GM12872 (cell line): ENCODE measurements around the gene RERE.

ENCODE experiments used
- CTCF ChIP-seq: IDR thresholded peaks from 3 replicates; pipeline ENCODE4 v1.5.1; 2011; ENCODE audit warnings: low read depth, mild to moderate bottlenecking, low read length, moderate library complexity; ENCODE audit not compliant: insufficient read depth

RERE gene

GRCh38 chr1:8398677-8399076, 418.8 kb downstream of the RERE start:
- peak; percentile 36; the same call in 2 of the 3 replicates for TF ChIP-seq CTCF

DNA sequence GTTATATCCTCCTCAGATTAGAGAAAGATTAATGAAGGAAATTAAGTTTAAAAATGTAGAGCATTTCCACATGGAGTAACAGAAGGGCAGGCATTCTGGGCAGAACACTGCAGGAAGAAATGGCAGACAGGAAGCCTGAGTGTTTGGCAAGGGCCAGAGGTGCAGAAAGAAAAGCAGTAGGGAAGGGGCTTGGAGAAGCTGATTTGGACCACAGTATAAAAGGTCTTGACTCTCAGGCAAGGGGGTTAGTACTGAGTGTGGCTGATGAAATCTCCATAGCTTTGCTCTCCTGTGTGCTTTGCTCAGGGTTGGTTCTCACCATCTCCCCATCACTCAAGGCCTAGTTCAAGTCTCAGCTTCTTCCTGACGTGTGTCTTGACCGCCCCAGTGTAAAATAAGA, 419.4 kb downstream of the RERE start:
- no peak for TF ChIP-seq CTCF

DNA sequence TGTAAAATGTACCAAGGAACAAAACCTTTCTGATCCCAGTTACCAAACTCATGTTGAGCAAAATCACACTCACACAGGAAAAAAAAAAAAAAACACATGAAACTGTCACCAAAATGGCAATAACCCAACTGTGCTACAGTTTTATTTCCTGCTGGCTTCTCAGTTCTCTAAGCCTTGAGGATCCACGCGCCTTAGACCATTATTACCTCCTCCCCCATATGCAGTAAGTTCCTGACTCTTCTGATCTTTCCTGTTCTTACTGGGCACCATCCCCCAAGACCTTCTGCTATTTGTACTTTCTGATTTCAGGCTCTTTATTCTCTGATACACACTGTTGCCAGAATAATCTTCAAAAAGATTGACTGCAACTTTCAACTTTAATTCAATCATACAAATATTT, 419.9 kb downstream of the RERE start:
- TF ChIP-seq CTCF, result no peak

DNA sequence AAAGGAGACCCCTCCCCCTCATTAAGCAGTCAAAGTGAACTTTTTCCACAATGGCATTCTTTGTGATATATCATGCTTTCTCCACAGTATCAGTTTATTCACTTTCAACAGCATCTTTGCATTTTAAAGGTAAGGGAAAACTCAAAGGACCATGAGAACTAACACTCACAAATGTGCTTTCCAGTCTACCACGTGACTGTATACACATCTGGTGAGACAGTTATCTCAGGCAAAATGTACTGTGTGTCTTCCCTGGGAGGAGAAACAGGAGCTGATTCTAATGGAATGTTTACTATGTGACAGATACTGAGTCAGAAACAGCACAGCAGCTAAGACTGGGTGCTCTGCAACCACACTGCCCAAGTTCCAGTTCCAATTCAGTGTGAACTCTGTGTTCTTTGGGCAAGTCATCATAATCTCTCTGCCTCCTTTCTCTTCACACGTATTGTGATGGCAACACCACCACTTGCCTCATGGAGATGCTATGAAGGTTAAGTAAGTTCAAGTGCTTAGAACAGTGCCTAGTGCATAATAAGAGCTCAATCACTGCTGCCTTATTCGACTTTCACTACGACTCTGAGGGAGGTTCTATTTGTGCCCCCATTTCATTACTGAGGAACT, 420.5 kb downstream of the RERE start:
- 0 out of 3 replicates have a peak, but pooled peaks have one; percentile 6 for TF ChIP-seq CTCF

DNA sequence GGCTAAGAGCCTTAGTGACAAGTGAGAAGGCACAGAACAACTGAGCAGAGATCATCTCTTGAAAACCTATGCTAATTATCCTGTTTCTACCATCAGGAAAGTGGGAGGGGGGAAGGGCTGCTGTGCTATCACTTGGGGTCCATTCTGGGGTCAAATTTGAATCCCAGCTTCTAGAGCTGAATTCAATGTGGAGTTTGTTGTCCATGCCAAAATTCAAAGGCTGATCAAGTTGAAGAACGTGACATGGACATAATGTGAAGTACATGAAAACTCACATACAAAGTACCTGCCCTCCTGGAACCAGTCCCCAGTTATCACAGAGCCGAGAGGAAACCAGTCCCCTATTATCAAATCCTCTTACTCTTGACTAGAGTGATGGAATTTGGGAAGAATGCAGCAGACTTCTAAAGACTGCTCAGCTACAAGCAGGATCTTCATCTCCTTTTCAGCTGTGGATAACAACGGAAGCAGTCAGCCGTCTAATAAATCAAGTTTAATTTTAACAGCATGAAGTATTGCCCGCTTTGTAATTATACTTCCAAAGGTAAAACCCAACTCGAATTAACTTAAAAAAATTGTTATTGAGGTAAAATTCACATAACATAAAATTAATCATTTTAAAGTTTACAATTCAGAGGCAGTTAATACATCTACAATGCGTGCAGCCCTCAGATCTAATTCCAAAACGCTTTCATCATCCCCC, 421.2 kb downstream of the RERE start:
- no peak for TF ChIP-seq CTCF

DNA sequence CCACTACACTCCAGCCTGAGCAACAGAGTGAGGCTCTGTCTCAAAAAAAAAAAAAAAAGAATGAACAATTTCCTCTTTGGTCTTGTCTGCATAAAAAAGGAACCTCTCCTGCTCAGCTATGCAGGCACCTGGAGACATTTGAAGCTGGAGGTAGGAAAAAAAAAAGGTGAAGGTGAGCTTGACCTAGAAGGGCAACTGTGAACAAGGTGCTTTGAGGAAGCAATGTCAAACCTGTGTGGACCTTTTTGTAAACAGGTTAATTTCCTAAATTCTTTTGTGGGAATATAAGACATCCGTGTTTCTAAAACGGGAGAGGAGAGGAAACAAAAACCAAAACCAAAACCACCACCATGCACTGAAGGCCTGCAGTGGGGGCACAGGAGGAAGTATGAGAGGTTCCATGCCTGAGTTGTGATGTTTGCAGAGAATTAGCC, 422.0 kb downstream of the RERE start:
- no peak for TF ChIP-seq CTCF

DNA sequence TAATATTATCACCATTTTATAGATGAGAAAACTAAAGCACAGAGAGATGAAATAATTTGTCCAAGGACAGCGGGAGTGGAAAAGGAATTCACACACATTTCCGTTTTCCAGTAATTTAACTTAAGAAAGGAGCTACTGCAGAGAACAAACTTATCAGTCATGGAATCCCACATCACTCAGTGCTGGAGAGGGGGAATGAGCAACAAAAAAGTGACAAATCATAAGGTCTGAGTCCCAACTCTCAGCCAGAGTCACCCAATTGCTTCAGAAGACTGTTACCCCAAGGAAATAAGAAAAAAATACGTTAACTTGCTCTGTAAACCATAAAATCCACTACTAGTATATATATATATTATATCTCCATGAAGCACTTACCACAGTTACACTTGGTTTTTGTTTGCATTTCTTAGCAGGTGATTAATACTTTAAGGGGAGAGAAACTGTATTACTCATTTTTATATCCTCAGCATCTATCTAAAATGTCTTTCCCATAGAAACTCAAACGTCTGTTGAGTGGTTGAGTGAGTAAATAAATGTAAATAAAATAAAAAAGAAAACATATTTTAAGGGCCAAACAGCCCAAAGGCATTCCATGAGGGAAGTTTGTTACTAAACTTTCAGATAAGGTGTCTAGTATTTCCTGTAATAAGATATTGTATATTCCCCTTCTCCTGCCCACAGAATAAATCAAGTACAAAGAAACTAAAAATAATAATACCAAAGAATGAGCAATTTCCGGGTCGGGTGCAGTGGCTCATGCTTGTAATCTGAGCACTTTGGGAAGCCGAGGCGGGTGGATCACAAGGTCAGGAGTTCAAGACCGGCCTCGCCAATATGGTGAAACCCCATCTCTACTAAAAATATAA, 422.8 kb downstream of the RERE start:
- no peak for TF ChIP-seq CTCF
